HG03159 (cell line): ENCODE data around the gene LETM1.

Experiments
- ATAC-seq: cut with Tn5 transposase; IDR thresholded peaks from one replicate; pipeline ENCODE4 v1.9.1; 2021; ENCODE audit warnings: mild to moderate bottlenecking, moderate library complexity; ENCODE audit not compliant: unreplicated experiment

LETM1 gene

GRCh38 chr4:1873291-1873690 lies 17.3 kb upstream of the LETM1 start:
- no peak for ATAC-seq

DNA sequence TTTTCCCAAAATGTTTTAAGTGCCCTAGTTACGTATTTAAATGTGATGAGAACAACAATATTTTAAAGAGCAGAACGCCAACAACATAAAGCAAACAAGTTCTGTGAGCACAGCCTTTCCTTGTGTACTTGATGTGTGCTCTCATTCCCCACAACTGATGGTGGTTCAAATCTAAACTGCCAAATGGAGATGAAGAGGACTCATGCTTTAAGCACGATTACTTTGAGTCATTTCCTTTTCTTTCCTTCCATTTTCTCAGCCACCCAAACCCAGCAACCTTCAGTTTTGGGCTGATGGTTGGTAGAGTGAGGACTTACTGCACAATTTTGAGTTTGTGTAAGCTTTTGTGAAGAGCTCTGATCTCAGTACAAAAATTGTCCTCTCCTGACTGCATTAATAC lies 16.9 kb upstream of the LETM1 start:
- no peak for ATAC-seq

DNA sequence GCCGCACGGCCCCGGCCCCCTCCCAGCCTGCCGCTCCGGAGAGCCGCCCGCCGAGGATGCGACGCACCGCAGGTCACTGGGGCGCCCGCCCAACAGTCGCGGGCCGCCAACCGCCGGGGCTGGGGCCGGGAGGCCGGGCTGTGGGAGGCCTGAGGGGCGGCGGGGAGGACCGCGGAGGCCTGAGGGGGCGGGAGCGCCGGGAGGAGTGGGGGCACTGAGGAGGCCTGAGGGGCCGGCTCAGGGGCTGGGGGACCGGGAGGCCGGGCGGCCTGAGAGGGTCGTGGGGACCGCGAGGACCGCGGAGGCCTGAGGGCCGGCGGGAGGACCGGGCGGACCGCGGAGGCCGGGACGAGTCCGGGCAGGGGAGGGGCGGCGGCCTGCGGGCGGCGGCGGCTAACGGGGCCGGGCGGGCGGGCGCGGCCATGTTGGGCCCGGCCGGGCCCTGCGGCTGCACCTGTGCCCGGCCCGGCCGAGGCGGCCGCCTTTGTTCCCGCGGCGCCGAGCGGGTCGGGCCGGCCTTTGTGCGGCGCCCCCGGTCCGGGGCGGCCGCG lies 15.6 kb upstream of the LETM1 start:
- ATAC-seq, result peak; percentile 18

GRCh38 chr4:1870578-1871443 lies 14.9 kb upstream of the LETM1 start, which contains the start of gene NSD2:
NSD2 (plus strand) TSS chr4:1871393; CDS start chr4:1900655, 29,262 bp downstream.
- peak; percentile 53 for ATAC-seq

DNA sequence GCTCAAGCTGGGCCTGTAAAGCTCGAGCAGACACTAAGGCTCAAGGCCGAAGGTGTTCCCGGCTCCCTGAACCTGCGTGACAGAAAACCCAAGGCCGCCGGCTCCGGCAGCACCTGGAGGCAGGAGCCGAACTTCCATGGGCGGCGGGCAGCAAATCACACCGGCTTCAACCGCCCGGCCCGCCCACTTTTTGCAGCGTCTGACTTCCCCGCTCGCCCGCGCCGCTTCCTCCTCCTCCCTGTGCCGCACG lies 14.3 kb upstream of the LETM1 start:
- peak; percentile 55 for ATAC-seq

DNA sequence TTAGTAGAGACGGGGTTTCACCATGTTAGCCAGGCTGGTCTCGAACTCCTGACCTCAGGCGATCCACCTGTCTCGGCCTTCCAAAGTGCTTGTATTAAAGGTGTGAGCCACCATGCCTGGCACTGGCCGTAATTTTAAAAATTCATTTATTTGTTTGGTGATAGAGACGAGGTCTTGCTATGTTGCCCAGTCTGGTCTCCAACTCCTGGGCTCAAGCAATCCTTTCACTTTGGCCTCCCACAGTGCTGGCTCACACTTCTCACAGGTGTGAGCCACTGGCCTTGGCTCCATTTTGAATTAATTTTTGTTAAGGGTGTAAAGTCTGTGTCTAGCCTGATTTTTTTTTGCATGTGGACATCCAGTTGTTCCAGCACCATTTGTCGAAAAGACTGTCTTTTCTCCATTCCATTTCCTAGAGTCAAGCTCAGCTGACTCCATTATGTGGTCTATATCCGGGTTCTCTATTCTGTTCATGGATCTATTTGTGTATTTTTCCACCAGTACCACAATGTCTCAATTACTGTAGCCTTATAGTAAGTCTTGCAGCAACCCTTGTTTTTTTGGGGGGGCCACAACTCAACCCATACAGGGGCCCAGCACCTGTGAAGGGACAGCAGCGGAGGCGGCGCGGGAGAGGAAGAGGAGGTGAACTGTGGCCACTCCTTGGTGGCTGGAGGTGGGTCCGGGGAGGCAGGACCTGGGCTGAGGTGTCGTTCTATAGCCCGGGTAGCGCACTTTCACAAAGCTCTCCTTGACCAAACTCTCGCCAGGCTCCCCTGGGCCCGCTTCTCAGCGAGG lies 13.8 kb upstream of the LETM1 start:
- ATAC-seq, result peak; percentile 9

GRCh38 chr4:1868912-1869311 lies 13.0 kb upstream of the LETM1 start:
- ATAC-seq, result no peak

- no peak for ATAC-seq
These were observed 12.3 kb upstream of the LETM1 start for GRCh38 chr4:1868293-1868692.

DNA sequence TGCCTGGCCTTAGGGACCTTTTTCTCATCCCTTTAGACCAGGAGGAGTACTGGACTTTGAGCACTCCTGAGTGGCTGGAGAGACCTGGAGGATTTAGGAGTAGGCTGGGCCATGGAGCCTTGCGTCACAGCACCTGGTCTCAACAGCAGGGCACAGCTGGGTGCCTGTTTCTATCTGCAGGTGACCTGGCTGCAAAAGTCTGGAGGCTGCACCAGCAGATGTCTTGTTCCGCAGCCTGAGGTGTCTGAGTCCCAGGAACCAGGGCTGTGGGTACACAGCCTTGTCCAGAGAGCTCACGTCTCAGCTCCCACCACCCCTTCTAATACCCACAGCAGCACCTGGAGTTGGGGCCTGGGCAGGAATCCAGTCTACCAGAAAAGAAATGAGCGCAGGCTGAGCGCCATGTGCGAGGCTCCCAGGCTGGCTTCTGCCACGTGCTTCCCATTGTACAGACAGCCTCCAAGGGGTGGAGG lies 10.3 kb upstream of the LETM1 start:
- no peak for ATAC-seq

DNA sequence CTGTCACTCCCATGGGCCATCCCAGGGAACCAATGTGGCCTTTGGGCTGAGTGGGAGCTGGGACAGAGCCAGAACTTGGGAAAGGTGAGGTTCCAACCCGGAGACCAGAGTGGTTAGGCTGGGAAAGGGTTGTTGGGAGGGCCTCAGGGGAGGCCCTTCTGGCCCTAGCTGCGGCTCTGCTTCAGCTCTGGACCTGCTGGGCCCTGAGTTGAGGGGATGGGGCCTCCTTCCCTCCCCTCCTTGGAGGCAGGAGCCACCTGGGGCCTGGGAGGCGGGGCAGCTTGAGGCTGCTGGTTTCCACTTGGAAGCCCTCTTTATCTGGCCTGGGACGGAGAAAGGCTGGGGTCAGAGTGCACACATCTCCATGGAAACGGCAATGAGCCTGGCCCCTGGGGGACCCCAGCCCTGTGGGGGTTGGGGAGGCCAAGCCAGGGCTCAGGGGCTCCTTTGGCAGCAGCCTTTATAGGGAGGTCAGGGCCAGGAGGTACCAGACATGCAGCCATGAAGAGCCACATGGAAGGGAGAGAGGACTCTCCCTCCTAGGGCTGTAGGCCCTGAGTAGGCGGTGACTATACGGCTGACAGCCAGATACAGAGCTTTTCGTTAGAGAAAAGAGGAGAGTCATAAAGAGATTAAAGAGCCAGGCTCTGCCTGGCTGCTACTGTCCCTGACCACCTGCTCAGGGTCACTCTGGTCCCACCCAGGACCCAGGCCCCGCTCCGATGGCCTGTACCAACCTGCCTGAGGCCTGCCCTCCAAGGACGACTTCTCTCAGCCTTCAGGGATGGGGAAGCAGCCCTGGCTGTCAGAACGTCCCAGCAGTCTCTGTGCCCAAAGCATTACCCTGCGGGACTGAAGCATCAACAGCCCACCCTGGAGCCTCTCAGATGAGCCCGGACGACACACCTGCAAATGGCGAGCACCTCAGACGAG lies 8.4 kb upstream of the LETM1 start:
- no peak for ATAC-seq

GRCh38 chr4:1863297-1864033 lies 7.5 kb upstream of the LETM1 start:
- no peak for ATAC-seq

DNA sequence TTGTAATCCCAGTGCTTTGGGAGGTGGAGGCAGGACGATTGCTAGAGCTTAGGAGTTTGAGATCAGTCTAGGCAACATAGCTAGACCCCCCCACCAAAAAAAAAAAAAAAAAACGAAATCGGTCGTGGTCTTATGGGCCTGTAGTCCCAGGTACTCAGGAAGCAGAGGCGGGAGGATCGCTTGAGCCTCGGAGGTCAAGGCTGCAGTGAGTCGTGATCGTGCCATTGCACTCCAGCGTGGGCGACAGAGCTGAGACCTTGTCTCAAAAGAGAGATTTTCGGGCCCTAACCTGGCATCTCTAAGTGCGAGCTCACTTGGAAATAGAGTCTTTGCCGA lies 7.0 kb upstream of the LETM1 start:
- ATAC-seq, result no peak

DNA sequence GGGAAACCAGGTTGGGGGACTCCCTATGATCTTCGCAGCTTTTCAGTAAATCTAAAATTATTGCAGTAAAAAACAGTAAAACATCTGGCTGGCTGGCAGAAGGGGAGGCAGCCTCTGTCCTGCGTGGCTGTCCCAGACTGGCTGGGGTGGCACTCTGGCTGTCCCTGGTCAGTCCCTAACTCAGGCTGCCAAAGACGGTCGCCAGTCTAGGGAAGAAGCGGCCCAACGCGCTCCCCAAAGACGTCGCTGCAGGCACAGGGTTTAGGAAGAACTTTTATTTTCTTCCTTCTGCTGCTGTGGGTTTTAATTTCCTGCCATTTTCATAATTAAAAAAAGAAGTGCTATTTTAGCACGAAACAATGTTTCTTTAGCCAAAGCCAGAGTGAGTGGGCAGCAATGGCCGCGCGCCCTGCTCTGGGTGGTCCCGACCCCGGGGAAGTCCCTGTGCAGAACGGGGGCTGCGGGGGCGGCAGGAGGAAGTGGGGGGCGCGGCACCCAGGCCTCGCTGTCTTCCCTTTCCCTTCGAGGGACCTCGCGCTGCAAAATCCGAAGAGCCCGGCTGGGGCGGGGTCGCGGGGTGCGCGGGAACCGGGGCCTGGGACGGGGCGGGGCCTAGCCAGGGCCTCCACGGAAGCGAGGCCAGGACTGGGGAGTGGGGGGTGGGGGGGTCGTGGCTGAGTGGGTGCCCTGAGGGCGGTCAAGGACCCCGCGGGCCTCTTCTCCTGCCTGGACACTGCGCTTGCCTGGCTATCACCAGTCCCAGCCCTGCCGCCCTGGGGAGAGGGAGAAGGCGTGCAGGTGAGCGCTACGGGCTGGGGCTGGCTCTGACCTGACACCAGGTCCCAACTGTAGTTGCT lies 6.3 kb upstream of the LETM1 start:
- no peak for ATAC-seq

DNA sequence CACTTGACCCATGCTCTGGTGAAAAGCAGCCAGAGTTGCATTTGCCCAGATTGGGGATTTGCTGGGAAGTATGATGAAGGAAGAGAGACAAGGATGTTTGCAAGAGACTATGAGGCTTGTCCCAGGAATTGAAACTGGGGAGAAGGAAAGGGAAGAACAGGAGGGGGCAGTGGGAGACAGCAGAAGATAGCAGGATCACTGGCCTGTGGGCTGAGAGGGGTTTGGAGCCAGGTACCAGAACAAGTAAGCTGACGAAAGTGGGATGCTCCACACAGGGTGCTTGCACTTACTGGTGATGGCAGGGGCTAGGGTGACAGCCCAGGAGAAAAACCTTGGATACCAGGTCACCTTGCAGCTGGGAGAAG lies 3.4 kb upstream of the LETM1 start:
- ATAC-seq, result no peak

- no peak for ATAC-seq
These were observed 2.0 kb upstream of the LETM1 start for GRCh38 chr4:1857931-1858330.

GRCh38 chr4:1856943-1857699 lies 1.2 kb upstream of the LETM1 start:
- peak; percentile 2 for ATAC-seq

GRCh38 chr4:1855333-1856070 lies 454 bp downstream of the LETM1 start:
- ATAC-seq, result peak; percentile 22

- ATAC-seq, result no peak
These were observed 1.2 kb downstream of the LETM1 start for GRCh38 chr4:1854752-1855151.
